Right atrium auricular region (tissue), 2 donors: ENCODE measurements around the gene ALDH1L1. TPM values are rescaled to one million over a fixed set of nuclear protein-coding genes. Genes with fewer than 3 reads are reported as not detected.

Source experiments
- DNase-seq: peaks from one replicate; pipeline ENCODE4 v3.0.0-alpha.2; 2019; ENCODE audit warnings: low spot score
- H3K27ac ChIP-seq, 2 donors: fragments of 200-600 bp; sonication (generic); 1 replicate in 1 of 2; 2 replicates in 1 of 2; pipeline ENCODE4 v1.5.1; 2016 to 2019
- H3K27me3 ChIP-seq, 2 donors: fragments of 200-600 bp; sonication (generic); one replicate each; pipeline versions ENCODE4 v1.5.1 to v1.6.0; 2017 to 2019
- H3K36me3 ChIP-seq: fragments of 200-600 bp; sonication (generic); one replicate; pipeline ENCODE4 v1.5.1; 2016
- H3K4me1 ChIP-seq, 2 donors: fragments of 200-600 bp; sonication (generic); one replicate each; pipeline versions ENCODE4 v1.5.1 to v1.6.0; 2017 to 2019
- H3K4me3 ChIP-seq, 2 donors: fragments of 200-600 bp; sonication (generic); 1 replicate in 1 of 2; 2 replicates in 1 of 2; pipeline ENCODE4 v1.5.1; 2017 to 2019; ENCODE audit warnings: mild to moderate bottlenecking in 1 of 2, moderate library complexity in 1 of 2
- H3K9me3 ChIP-seq, 2 donors: fragments of 200-600 bp; sonication (generic); one replicate each; pipeline ENCODE4 v1.5.1; 2019
- total RNA-seq, 2 donors: library from RNA; depleted of rRNA; stranded (reverse); fragments of >200 nt; gene quantifications; one replicate each; pipeline ENCODE4 v1.1.0, GENCODE V29; 2016
- TF ChIP-seq, protein P1 (sequence below), 2 donors: fragments of 200-600 bp; sonication (generic); IDR thresholded peaks; one replicate each; pipeline ENCODE4 v1.5.1; 2019; ENCODE audit warnings: antibody characterized with exemption in 2 of 2

Gene ALDH1L1
- total RNA-seq, 2 donors from 2014 or later: 13.7 to 24.0 TPM

DNA sequence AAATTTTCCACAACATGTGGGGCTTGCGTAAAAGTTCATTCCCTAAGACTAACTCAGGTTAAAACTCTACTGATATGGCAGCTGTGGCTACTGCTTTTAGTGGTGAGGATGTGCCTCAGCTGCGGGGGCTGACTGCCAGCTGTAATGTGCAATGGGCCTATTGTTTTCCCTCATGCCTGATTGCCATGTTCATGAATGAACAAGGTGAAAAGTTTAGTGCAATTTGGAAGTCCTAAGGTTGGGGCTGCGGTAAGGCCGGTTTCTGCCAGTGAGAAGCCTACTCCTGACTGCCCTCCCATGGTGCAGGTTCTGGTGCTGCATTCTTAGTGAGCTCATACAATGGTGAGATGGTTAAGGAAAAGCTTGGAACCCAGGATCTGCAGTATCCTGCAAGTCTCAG is 10.9 kb upstream of the ALDH1L1 start:
- Histone ChIP-seq H3K36me3 (no peaks in the 10 kb centered on the region), H3K9me3 (no peaks in the 10 kb centered on the region), H3K27ac (no peak overlapping the region), H3K4me1 (no peaks in the 10 kb centered on the region), H3K4me3 (no peak overlapping the region), H3K27me3 (no peaks in the 10 kb centered on the region)
- TF ChIP-seq, protein P1, sequence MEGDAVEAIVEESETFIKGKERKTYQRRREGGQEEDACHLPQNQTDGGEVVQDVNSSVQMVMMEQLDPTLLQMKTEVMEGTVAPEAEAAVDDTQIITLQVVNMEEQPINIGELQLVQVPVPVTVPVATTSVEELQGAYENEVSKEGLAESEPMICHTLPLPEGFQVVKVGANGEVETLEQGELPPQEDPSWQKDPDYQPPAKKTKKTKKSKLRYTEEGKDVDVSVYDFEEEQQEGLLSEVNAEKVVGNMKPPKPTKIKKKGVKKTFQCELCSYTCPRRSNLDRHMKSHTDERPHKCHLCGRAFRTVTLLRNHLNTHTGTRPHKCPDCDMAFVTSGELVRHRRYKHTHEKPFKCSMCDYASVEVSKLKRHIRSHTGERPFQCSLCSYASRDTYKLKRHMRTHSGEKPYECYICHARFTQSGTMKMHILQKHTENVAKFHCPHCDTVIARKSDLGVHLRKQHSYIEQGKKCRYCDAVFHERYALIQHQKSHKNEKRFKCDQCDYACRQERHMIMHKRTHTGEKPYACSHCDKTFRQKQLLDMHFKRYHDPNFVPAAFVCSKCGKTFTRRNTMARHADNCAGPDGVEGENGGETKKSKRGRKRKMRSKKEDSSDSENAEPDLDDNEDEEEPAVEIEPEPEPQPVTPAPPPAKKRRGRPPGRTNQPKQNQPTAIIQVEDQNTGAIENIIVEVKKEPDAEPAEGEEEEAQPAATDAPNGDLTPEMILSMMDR (IDR thresholded peaks at IDR 0.05): no peak
- DNase-seq: no peak

DNA sequence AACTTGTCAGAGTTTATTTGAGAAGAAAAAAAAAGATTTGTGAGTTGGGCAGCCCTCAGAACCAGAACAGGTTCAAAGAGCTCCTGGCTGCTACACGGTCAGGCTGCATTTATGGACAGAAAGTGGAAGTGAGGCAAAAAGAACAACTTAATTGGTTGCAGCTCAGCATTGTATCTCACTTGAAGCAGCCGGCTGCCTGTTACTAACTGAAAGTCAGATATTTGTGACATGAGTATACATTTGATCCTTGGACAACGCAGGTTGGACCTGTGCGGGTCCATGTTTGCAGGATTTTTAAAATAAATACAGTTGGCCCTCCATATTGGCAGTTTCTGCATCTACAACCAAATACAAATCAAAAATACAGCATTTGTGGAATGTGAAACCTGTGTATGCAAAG is 7.5 kb upstream of the ALDH1L1 start:
- DNase-seq: no peak
- no peaks in the 10 kb centered on the region for H3K36me3 ChIP-seq
- no peak overlapping the region for H3K4me3 ChIP-seq
- no peak overlapping the region for H3K27ac ChIP-seq
- TF ChIP-seq, protein P1 (IDR thresholded peaks at IDR 0.05): no peak
- no peaks in the 10 kb centered on the region for H3K27me3 ChIP-seq
- no peaks in the 10 kb centered on the region for H3K4me1 ChIP-seq
- no peaks in the 10 kb centered on the region for H3K9me3 ChIP-seq

DNA sequence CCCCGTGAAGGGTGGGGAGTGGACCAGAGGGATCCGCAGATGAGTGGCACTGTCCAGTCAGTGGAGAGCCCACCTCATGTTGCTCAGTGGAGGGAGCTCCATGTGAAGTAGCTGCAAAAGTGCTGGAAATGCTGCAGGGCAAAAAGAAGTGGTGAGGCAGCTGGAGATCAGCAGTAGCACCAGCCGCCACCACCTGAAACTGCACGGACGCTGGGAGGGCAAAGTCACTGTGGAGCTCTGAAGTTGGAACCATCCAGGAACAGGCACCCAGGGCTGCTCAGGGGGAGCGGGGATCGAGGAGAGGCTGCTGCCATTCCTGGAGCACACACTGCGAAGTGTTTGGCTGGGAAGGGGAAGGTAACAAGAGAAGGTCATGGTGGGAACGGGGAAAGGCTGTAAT is 6.4 kb upstream of the ALDH1L1 start:
- no peaks in the 10 kb centered on the region for H3K9me3 ChIP-seq
- H3K27ac ChIP-seq: no peak overlapping the region
- TF ChIP-seq, protein P1 (IDR thresholded peaks at IDR 0.05): no peak
- no peak for DNase-seq
- no peak overlapping the region for H3K4me3 ChIP-seq
- no peaks in the 10 kb centered on the region for H3K4me1 ChIP-seq
- H3K36me3 ChIP-seq: no peaks in the 10 kb centered on the region
- H3K27me3 ChIP-seq: no peaks in the 10 kb centered on the region

DNA sequence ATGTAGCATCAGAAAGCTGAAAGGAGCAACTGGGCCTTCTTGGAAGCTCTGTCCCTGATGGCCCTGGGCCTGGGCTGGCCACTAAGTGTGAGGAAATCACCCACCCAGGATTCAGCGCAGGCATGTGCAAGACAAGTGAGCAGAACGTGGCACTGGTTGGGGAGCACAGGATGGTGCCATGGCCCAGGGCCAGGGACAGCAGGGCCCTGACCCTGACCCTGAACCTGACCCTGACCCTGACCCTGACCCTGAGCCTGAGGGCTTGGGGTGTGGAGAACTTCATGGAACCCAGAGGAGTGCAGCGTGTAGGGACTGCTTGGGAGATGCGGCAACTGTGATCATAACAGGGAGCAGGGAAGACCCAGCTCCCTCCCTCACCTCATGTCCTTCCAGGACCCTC is 5.9 kb upstream of the ALDH1L1 start:
- no peak overlapping the region for H3K27ac ChIP-seq
- no peaks in the 10 kb centered on the region for H3K27me3 ChIP-seq
- no peaks in the 10 kb centered on the region for H3K36me3 ChIP-seq
- no peak overlapping the region for H3K4me3 ChIP-seq
- no peaks in the 10 kb centered on the region for H3K9me3 ChIP-seq
- TF ChIP-seq, protein P1 (IDR thresholded peaks at IDR 0.05): no peak
- DNase-seq: no peak
- H3K4me1 ChIP-seq: peaks cover 0 to 4% of the 10 kb centered on the region in 2 donors

DNA sequence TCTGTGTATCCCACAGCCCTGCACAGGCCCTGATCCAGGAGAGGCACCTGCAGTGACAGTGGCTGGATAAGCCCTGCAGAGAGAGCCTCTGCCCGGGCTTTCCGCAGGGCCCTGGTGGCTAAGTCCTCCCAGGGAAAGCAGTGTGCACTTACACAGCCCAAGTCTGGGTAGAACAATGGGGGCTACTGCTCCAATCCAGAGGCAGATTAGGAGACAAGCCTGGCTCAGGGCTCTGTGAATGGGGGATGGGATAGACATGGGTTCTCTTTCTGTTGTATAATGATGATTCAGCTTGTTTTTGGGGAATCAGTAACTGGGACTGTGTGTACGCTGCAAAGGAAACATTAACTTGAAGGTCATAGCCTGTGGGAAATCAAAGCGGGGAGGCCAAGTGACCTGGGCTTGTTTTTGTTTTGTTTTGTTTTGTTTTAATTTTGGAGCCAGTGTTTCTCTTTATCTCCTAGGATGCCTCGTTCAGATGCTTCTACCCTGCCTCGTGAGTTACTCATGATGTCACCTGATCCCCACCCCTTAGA is 4.1 kb upstream of the ALDH1L1 start:
- H3K4me3 ChIP-seq: no peak overlapping the region
- no peaks in the 10 kb centered on the region for H3K36me3 ChIP-seq
- H3K9me3 ChIP-seq: no peaks in the 10 kb centered on the region
- H3K27me3 ChIP-seq: no peaks in the 10 kb centered on the region
- TF ChIP-seq, protein P1 (IDR thresholded peaks at IDR 0.05): no peak
- H3K4me1 ChIP-seq: peaks cover 0 to 13% of the 10 kb centered on the region in 2 donors
- no peak for DNase-seq
- H3K27ac ChIP-seq: no peak overlapping the region

DNA sequence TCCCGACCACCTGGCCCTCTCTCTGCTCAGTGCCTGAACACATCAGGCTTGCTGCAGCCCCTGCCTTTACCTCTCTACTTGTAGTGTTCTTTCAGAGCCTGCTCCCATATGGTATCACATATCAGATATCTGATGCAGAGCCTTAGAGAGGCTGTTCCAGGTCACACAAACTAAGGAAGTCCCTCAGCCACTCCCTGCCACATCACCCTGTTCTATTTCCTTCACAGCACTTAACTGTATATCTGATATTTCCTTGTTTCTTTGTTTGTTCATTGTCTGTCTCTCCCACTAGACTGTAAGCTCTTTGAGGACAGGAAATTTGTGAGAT is 976 bp upstream of the ALDH1L1 start:
- Histone ChIP-seq H3K9me3 (no peaks in the 10 kb centered on the region), H3K4me3 (peak overlapping the region in 1 of 2 donors; percentile 74), H3K4me1 (peaks cover 0 to 19% of the 10 kb centered on the region in 2 donors), H3K27me3 (no peaks in the 10 kb centered on the region), H3K36me3 (no peaks in the 10 kb centered on the region), H3K27ac (peak overlapping the region; percentile 87 to 88)
- TF ChIP-seq, protein P1 (IDR thresholded peaks at IDR 0.05): no peak
- DNase-seq: no peak
